GM13977 (cell line): ENCODE measurements around the gene DLGAP4.

Experiments
- DNase-seq: peaks from one replicate; pipeline ENCODE4 v3.0.0; 2012; ENCODE audit warnings: low spot score
- CTCF ChIP-seq: IDR thresholded peaks from 2 replicates; pipeline ENCODE4 v1.5.1; 2012; ENCODE audit warnings: mild to moderate bottlenecking, control low read depth; ENCODE audit not compliant: insufficient read depth; ENCODE audit errors: extremely low read depth, missing control alignments
- in situ Hi-C: fragments of 300-500 bp; cut with MboI; formaldehyde crosslinking; loops from one replicate; pipeline ENCODE4 v1.12.0; 2022; ENCODE audit warnings: low sequenced_read_pairs, low pct_unique_long_range_greater_than_20kb, mixed read lengths, inconsistent platforms; ENCODE audit not compliant: unreplicated experiment

Gene DLGAP4

GRCh38 chr20:36548704-36549627 is 242.8 kb downstream of the DLGAP4 start:
- no peak for TF ChIP-seq CTCF
- no peak for DNase-seq
- in situ Hi-C loops = no loop called here

GRCh38 chr20:36549628-36549941 is 243.4 kb downstream of the DLGAP4 start:
- TF ChIP-seq CTCF = no peak
- DNase-seq = no peak
- in situ Hi-C loops = no loop called here

GRCh38 chr20:36549942-36550789 is 244.0 kb downstream of the DLGAP4 start:
- no peak for TF ChIP-seq CTCF
- in situ Hi-C loops = no loop called here
- DNase-seq = no peak

- TF ChIP-seq CTCF = no peak
- DNase-seq = no peak
- in situ Hi-C loops = no loop called here
Observed at GRCh38 chr20:36550790-36551299, 244.7 kb downstream of the DLGAP4 start.

- TF ChIP-seq CTCF = no peak
- no peak for DNase-seq
- in situ Hi-C loops = no loop called here
Observed at GRCh38 chr20:36555248-36555647, 249.1 kb downstream of the DLGAP4 start.

- in situ Hi-C loops = no loop called here
- TF ChIP-seq CTCF = no peak
- no peak for DNase-seq
Observed at GRCh38 chr20:36562724-36563123, 256.6 kb downstream of the DLGAP4 start.
